HepG2 (cell line): ENCODE measurements around the gene SCAMP3. TPM values are rescaled to one million over a fixed set of nuclear protein-coding genes. Genes with fewer than 3 reads are reported as not detected.
A peak's percentile ranks its signal among the peaks of the same experiment; 100 is the strongest.

Source experiments
- ELF4 ChIP-seq: sonication (generic); formaldehyde crosslinking; IDR thresholded peaks from 2 replicates; pipeline ENCODE4 v1.5.0; 2020; ENCODE audit warnings: missing genetic modification reagents, mild to moderate bottlenecking, moderate library complexity, borderline replicate concordance
- NCOA2 ChIP-seq: sonication (generic); formaldehyde crosslinking; IDR thresholded peaks from 2 replicates; pipeline ENCODE4 v1.8.0; 2022; ENCODE audit warnings: inconsistent platforms
- TGIF2 ChIP-seq: IDR thresholded peaks from 2 replicates; pipeline ENCODE4 v1.6.1; 2016; ENCODE audit warnings: control low read depth, missing compliant biosample characterization
- ZNF318 ChIP-seq: sonication (generic); formaldehyde crosslinking; IDR thresholded peaks from 2 replicates; pipeline ENCODE4 v1.4.0; 2020; ENCODE audit warnings: mild to moderate bottlenecking, missing genetic modification reagents
- ZNF552 ChIP-seq: sonication (generic); formaldehyde crosslinking; IDR thresholded peaks from 2 replicates; pipeline ENCODE4 v1.9.0; 2022; ENCODE audit warnings: missing genetic modification reagents, mild to moderate bottlenecking, borderline replicate concordance
- ZNF737 ChIP-seq: sonication (generic); formaldehyde crosslinking; IDR thresholded peaks from 2 replicates; pipeline ENCODE4 v1.5.0; 2020; ENCODE audit warnings: missing genetic modification reagents, mild to moderate bottlenecking, borderline replicate concordance
- ZNF749 ChIP-seq: sonication (generic); formaldehyde crosslinking; IDR thresholded peaks from 2 replicates; pipeline ENCODE4 v1.8.0; 2022; ENCODE audit warnings: mild to moderate bottlenecking, missing genetic modification reagents, moderate library complexity, borderline replicate concordance
- ZNF788 ChIP-seq: sonication (generic); formaldehyde crosslinking; IDR thresholded peaks from 2 replicates; pipeline ENCODE4 v1.5.0; 2020; ENCODE audit warnings: mild to moderate bottlenecking, missing genetic modification reagents, borderline replicate concordance
- polyA plus RNA-seq, 8 experiments: library from polyadenylated mRNA; depleted of rRNA in 3 of 8; stranded (reverse) in 7 of 8; unstranded in 1 of 8; fragments of >200 nt; fragmentation: Illumina TruSeq in 4 of 8; extraction: Trizol in 4 of 8; gene quantifications; 2 replicates each; pipeline versions ENCODE4 v1.2.1 to v1.2.3, GENCODE V29; 2011 to 2016; ENCODE audit warnings: low read depth in 4 of 8, missing spikeins in 1 of 8, mixed read lengths in 1 of 8; ENCODE audit not compliant: insufficient read depth in 1 of 8
- total RNA-seq, 5 experiments: library from RNA; depleted of rRNA; stranded (reverse); fragments of >200 nt; fragmentation: Illumina TruSeq; extraction: Trizol; gene quantifications; 2 replicates each; pipeline ENCODE4 v1.2.3, GENCODE V29; 2016; ENCODE audit warnings: low read depth in 1 of 5
- TF ChIP-seq, protein P1 (sequence below), 2 experiments: fragments of 450-650 bp in 1 of 2; sonication (generic) in 1 of 2; formaldehyde crosslinking in 1 of 2; IDR thresholded peaks; 2 replicates each; pipeline versions ENCODE4 v1.6.1 to v1.8.0; 2016 to 2022; ENCODE audit warnings: antibody characterized with exemption in 1 of 2, mild to moderate bottlenecking in 1 of 2, missing genetic modification reagents in 1 of 2

SCAMP3 gene
- total and polyA plus RNA-seq, 2 of the 13 experiments (the other 11 are each of a cell fraction or from before 2014, with no cell fraction given), result 46.8 to 83.3 TPM

DNA sequence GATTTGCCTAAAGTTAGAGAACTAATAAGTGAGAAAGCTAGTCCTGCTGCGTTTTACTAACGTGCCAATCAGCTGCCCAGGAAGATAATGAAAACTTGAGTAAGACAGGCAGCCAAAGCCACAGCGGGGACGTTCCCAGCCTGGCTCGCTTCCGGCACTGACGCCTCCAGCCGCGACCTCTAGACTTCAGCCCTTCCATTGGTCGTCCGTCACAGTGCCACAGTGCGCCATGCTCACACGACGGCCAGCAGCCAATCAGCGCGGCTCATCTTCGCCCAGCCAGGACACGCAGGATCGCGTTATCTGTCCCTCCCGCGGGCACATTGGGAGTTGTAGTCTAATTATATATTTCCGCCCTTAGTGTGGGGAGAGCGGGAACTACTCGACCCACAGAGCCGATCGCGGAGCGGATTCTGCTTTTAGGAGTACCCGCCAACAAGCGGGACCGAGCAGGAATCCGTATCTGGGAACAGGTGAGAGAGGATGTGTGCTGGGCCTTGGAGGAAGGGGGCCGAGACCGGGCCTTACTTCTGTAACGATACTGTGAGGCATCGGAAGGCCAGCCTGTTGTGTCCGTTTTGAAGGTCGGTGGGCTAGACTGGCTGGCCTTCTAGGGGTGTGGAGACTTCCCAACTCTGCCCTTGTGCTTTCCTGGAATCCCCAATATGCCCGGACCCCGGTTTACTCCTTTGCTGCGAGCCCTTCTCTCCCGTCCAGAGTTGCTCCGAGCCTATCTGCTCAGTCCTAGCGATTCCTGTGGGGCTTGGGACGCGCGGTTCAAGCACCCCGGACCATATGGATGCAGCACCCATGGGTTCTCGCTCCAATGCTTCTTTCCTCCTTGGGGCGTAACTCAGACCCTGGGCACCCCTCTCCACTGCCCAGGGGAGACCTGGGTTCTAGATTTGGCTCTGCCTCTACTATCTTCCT lies 46.6 kb upstream of the SCAMP3 start, which contains the start of gene FDPS (continued):
- TF ChIP-seq, protein P1, sequence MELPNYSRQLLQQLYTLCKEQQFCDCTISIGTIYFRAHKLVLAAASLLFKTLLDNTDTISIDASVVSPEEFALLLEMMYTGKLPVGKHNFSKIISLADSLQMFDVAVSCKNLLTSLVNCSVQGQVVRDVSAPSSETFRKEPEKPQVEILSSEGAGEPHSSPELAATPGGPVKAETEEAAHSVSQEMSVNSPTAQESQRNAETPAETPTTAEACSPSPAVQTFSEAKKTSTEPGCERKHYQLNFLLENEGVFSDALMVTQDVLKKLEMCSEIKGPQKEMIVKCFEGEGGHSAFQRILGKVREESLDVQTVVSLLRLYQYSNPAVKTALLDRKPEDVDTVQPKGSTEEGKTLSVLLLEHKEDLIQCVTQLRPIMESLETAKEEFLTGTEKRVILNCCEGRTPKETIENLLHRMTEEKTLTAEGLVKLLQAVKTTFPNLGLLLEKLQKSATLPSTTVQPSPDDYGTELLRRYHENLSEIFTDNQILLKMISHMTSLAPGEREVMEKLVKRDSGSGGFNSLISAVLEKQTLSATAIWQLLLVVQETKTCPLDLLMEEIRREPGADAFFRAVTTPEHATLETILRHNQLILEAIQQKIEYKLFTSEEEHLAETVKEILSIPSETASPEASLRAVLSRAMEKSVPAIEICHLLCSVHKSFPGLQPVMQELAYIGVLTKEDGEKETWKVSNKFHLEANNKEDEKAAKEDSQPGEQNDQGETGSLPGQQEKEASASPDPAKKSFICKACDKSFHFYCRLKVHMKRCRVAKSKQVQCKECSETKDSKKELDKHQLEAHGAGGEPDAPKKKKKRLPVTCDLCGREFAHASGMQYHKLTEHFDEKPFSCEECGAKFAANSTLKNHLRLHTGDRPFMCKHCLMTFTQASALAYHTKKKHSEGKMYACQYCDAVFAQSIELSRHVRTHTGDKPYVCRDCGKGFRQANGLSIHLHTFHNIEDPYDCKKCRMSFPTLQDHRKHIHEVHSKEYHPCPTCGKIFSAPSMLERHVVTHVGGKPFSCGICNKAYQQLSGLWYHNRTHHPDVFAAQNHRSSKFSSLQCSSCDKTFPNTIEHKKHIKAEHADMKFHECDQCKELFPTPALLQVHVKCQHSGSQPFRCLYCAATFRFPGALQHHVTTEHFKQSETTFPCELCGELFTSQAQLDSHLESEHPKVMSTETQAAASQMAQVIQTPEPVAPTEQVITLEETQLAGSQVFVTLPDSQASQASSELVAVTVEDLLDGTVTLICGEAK (IDR thresholded peaks at IDR 0.05), result no peak
- TF ChIP-seq, protein P1 (CRISPR knock-in tag; IDR thresholded peaks at IDR 0.05), result no peak
- TF ChIP-seq ELF4 (CRISPR knock-in tag) (no peak; the same call in 1 of the 2 replicates), TGIF2 (peak; percentile 66), ZNF318 (CRISPR knock-in tag) (no peak), NCOA2 (peak; percentile 59; the same call in 1 of the 2 replicates), ZNF788 (CRISPR knock-in tag) (peak; percentile 46; the same call in 1 of the 2 replicates), ZNF552 (CRISPR knock-in tag) (no peak; the same call in 1 of the 2 replicates), ZNF749 (0 out of 2 replicates have a peak, but pooled peaks have one; percentile 45), ZNF737 (CRISPR knock-in tag) (peak; percentile 36; the same call in 1 of the 2 replicates)
